GM12801 (cell line): ENCODE results near the gene GPR135.

Experiments
- CTCF ChIP-seq: IDR thresholded peaks from one replicate; pipeline ENCODE4 v1.5.1; 2011; ENCODE audit warnings: control low read depth; ENCODE audit not compliant: insufficient read length; ENCODE audit errors: extremely low read depth

GPR135 gene

GRCh38 chr14:59464486-59465315 is 479 bp downstream of the GPR135 start:
- no peak for TF ChIP-seq CTCF

- TF ChIP-seq CTCF, result no peak
Observed at GRCh38 chr14:59463787-59464485, 1.2 kb downstream of the GPR135 start.

DNA sequence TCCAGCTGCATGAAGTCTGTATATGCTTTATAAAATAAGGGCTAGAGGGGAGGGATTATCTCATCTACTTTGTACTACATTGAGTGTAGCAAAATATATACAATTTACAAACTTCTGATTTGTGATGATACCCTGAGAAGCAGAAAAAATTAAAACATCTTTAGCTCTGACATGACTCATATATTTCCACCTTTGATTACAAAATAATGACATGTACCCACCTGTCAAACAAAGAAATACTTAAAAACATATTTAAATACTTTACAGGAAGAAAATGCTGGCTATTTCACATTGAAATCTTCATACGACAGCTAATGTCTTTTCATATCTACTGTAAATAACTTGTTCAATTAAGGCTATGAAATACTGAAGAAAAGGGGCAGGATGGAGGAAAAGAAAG is 3.3 kb downstream of the GPR135 start:
- TF ChIP-seq CTCF, result no peak

DNA sequence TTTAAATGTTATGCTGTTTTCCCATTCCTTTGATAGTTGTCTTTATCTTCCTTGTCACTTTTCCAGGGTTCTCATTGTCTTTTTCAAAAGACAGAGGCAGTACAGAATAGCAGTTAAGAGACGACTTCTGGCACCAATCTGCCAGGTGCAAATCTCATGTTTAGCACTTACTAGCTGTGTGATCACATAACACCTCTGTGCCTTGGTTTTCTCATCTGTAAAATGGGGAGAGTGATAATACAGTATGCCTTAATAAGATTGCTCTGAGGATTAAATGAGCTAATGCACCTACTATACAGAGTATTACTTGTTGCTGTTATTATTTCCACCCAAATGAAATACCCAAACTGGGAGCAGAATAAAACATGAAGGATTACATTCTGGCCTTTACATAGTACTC is 4.8 kb downstream of the GPR135 start:
- TF ChIP-seq CTCF, result no peak

- TF ChIP-seq CTCF, result no peak
Observed at GRCh38 chr14:59458486-59458885, 6.7 kb downstream of the GPR135 start.

GRCh38 chr14:59455411-59455810 is 9.8 kb downstream of the GPR135 start:
- no peak for TF ChIP-seq CTCF

- no peak for TF ChIP-seq CTCF
Observed at GRCh38 chr14:59454139-59454538, 11.0 kb downstream of the GPR135 start.
